HG03139 (cell line): Measurements from ENCODE around the gene CPT1B.
"Not testable (repeated sequence)": the region's sequence is repeated elsewhere in the genome, so short reads cannot be mapped to it uniquely, and the experiment has no call there.

Experiments
- ATAC-seq: cut with Tn5 transposase; IDR thresholded peaks from one replicate; pipeline ENCODE4 v1.9.1; 2021; ENCODE audit not compliant: unreplicated experiment

The CPT1B gene

GRCh38 chr22:50577987-50578775 lies at the start of gene CPT1B:
CPT1B (minus strand) TSS chr22:50578427; CDS start chr22:50577915, 512 bp downstream.
- ATAC-seq, result no peak

- ATAC-seq, result no peak
Observed at GRCh38 chr22:50626850-50627641, 48.8 kb upstream of the CPT1B start.

- no peak for ATAC-seq
Observed at GRCh38 chr22:50626314-50626849, 48.2 kb upstream of the CPT1B start.

GRCh38 chr22:50625568-50626313 lies 47.5 kb upstream of the CPT1B start:
- no peak for ATAC-seq

- ATAC-seq, result no peak
Observed at GRCh38 chr22:50625131-50625567, 46.9 kb upstream of the CPT1B start.

- ATAC-seq, result no peak
Observed at GRCh38 chr22:50624347-50625130, 46.3 kb upstream of the CPT1B start.

- ATAC-seq, result no peak
Observed at GRCh38 chr22:50622723-50623327, 44.6 kb upstream of the CPT1B start.

- ATAC-seq, result no peak
Observed at GRCh38 chr22:50621948-50622722, 43.9 kb upstream of the CPT1B start.

GRCh38 chr22:50621356-50621880 lies 43.2 kb upstream of the CPT1B start:
- ATAC-seq, result no peak

- peak; percentile 45 for ATAC-seq
Observed at GRCh38 chr22:50620593-50621355, 42.5 kb upstream of the CPT1B start.

- ATAC-seq, result not testable (repeated sequence)
Observed at GRCh38 chr22:50614296-50614695, 36.1 kb upstream of the CPT1B start.

GRCh38 chr22:50613291-50613981 lies 35.2 kb upstream of the CPT1B start:
- ATAC-seq, result no peak

- no peak for ATAC-seq
Observed at GRCh38 chr22:50612528-50613221, 34.4 kb upstream of the CPT1B start.

GRCh38 chr22:50612168-50612527 lies 33.9 kb upstream of the CPT1B start:
- ATAC-seq, result no peak

GRCh38 chr22:50611341-50612060 lies 33.3 kb upstream of the CPT1B start:
- ATAC-seq, result no peak

GRCh38 chr22:50610581-50610980 lies 32.4 kb upstream of the CPT1B start:
- no peak for ATAC-seq
